ENCODE data around the gene SLC35E4.
"Not testable (repeated sequence)": the region's sequence is repeated elsewhere in the genome, so short reads cannot be mapped to it uniquely, and the experiment has no call there.

SLC35E4 gene, protein sequence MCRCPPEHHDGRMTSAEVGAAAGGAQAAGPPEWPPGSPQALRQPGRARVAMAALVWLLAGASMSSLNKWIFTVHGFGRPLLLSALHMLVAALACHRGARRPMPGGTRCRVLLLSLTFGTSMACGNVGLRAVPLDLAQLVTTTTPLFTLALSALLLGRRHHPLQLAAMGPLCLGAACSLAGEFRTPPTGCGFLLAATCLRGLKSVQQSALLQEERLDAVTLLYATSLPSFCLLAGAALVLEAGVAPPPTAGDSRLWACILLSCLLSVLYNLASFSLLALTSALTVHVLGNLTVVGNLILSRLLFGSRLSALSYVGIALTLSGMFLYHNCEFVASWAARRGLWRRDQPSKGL

GRCh38 chr22:30635273-30636225 lies at the start of gene SLC35E4:
Gene SLC35E4 (plus strand): TSS chr22:30635781. CDS start chr22:30636451, 670 bp downstream.
- DNase-seq (ENCODE audit: low read depth): peak; percentile 89

DNA sequence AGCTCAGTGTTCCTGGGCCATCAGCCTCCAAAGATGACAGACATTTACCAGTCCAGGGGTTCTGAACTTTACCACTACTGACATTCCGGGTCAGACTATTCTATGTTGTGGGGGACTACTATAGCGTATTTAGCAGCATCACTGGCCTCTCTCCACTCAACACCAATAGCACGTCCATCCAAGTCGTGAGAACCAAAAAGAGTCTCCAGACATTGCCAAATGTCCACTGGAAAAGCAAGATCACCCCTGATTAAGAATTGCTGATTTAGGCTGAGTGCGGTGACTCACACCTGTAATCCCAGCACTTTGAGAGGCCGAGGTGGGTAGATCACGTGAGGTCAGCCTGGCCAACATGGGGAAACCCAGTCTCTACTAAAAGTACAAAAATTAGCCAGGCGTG lies 49.2 kb upstream of the SLC35E4 start:
- no peak for DNase-seq (ENCODE audit: low read depth)

GRCh38 chr22:30591191-30591587 lies 44.4 kb upstream of the SLC35E4 start:
- DNase-seq (ENCODE audit: low read depth): peak; percentile 21

DNA sequence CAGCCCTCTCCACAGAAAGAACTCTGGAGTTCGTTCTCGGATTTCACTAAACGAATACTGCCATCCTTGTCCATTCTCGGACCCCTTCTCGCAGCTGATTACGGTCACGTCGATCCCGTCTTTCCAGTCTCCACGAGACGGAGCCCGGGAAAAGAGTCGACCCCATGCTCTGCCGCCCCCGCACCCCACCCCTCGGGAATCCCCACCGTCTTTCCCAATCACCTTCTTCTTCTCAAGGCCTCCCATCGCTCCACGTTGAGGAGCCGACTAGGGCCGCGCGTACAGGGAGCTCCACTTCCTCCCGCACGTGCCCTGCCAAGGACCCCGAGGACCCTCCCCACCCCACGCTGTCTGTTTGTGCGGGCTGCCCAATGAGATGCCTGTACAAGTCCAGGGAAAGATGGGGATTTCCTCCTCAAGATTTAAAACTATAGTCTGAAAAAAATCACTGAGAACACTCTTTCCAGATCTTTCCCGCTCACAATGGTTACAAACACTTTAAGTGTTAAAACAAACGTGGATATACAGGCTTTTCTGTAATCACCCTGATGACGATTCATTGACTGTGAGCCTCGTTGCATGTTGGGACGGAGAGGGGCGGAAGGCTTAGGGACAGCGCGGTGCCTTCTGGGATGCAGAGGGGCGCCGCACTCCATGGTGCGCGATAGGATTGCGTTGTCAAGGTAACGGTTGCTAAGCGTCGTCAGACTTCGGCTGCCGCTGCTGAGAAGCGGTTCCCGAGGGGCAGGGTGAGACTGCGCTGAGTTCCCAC lies 43.8 kb upstream of the SLC35E4 start, which contains the start of gene PES1:
PES1 (minus strand) TSS at position 323 of the 772 bp plus-strand sequence; CDS start at position 246, 77 bp downstream.
- peak; percentile 100 for DNase-seq (ENCODE audit: low read depth)

- DNase-seq (ENCODE audit: low read depth): not testable (repeated sequence)
Measured at GRCh38 chr22:30592360-30592713, 43.2 kb upstream of the SLC35E4 start.

GRCh38 chr22:30596199-30596598 lies 39.4 kb upstream of the SLC35E4 start:
- no peak for DNase-seq (ENCODE audit: low read depth)

GRCh38 chr22:30596886-30597285 lies 38.7 kb upstream of the SLC35E4 start:
- no peak for DNase-seq (ENCODE audit: low read depth)

DNA sequence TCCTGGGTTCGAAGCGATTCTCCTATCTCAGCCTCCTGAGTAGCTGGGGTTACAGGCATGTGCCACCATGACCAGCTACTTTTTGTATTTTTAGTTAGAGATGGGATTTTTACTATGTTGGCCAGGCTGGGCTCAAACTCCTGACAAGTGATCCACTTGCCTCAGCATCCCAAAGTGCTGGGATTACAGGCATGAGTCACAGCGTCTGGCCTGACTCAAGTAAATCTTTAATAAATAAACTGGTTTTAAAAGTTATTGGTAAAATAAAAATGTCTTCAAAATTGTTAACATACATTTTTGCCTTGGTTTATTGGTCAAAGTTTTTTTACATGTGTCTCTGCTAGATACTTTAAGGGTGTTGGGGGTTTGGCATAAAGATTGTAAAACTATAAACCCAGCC lies 36.6 kb upstream of the SLC35E4 start:
- no peak for DNase-seq (ENCODE audit: low read depth)

DNA sequence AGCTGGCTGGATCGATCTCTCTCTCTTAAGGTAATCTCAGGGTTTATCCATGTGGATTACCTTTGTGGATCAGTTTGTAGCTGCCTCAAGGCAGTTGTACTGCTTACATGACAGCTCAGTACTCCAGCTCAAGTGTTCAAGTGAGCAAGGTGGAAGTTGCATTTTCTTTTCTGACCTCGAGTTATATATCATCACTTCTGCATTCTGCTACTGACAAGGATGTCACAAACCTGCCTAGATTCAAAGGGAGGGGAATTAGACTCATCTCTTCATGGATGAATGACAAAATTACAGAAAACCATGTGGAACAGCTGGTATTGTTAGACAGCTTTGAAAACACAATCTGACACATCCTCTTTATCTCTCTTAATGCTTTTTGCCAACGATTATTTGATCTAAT lies 34.7 kb upstream of the SLC35E4 start:
- DNase-seq (ENCODE audit: low read depth): no peak

GRCh38 chr22:30601464-30601863 lies 34.1 kb upstream of the SLC35E4 start:
- no peak for DNase-seq (ENCODE audit: low read depth)

- no peak for DNase-seq (ENCODE audit: low read depth)
Measured at GRCh38 chr22:30602049-30602448, 33.5 kb upstream of the SLC35E4 start.

GRCh38 chr22:30603801-30604200 lies 31.8 kb upstream of the SLC35E4 start:
- DNase-seq (ENCODE audit: low read depth): no peak

GRCh38 chr22:30604723-30605122 lies 30.9 kb upstream of the SLC35E4 start:
- DNase-seq (ENCODE audit: low read depth): no peak

DNA sequence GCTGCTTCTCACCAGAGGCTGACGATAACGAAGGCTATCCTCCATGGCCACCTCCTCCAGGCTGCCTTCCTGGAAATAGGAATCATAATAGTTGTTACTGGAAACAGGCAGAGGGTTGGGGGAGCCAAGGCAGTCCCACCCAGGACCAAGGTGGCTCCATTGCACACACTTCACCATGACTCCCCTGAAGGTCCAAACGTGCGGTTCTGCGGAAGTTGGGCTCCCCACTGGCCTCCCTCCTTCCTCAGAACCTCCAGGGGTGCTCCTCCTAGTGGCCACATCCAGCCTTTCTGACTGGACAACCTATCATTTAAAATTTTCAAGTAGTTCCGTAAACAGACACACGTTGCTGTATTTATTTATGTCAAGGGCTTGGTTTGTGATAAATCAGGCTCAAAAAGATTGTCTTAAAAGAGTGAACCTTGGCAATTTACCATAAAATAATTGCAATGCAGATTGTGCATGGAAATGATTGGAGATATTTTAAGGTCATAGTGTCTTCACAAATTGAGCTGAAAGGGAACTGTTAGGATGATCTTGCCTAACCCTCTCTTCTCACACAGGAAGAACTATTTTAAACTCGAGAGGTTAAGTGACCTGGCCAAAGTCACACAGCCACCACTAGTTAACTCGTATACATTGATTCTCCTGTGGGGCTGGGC lies 30.0 kb upstream of the SLC35E4 start:
- DNase-seq (ENCODE audit: low read depth): peak; percentile 36

DNA sequence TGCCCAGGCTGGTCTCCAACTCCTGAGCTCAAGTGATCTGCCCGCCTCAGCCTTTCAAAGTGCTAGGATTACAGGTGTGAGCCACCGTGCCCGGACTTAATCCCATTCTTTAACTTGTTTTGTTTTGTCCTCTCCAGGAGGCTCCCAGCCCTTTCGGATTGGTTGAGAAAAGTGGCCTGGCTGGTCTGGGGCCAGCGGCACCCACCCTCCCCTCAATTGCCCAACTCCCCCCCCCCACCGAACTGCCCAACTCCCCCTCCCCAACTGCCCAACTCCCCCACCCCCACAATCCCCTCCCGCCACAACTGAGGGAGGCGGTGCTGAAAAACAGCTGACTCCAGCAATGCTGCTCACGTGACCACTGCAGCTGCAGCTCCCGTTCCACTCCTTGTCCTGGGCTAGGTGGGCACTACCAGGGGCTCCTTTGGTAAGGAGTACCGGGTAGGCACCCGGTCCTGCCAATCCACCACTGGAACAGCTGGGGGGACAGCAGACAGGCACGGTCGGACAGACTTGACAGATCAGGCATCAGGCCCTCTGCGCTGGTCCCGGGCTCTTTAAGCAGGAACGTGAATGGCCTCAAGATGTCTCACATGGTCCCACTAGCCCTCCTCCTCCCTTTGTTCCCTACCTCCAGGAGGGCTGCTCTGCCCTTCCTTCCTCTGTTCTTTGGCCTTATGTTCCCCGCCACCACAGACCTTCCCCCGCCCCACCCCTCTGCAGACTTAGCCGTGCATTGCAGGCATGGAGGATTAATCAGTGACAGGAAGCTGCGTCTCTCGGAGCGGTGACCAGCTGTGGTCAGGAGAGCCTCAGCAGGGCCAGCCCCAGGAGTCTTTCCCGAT lies 28.9 kb upstream of the SLC35E4 start, which contains the start of gene TCN2:
TCN2 (plus strand) TSS at position 720 of the 845 bp plus-strand sequence. CDS start 158 bp downstream, outside the sequence.
- peak; percentile 51 for DNase-seq (ENCODE audit: low read depth)

DNA sequence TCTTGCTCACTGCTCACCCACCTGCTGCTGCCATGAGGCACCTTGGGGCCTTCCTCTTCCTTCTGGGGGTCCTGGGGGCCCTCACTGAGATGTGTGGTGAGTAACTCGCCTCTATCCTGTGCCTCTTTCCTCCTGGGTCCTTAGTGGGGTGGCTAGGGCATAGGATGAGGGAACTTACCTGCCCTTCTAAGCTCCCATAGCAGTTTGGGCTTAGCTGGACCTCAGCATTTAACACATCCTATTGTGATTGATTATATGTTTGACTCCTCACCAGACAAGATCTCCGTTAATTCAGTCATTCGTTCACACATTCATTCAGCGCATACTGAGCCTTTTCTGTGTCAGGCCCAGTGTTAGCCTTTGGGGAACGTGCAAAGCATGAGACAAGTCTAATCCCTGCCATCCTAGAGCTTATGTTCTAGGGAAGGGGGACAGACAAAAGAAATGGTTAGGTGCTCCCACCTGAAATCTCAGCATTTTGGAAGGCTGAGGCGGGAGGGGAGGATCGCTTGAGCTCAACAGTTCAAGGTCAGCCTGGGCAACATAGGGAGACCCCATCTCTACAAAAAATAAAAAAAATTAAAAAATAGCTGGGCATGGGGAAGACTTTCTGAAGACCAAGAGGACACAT lies 28.2 kb upstream of the SLC35E4 start:
- DNase-seq (ENCODE audit: low read depth): no peak

DNA sequence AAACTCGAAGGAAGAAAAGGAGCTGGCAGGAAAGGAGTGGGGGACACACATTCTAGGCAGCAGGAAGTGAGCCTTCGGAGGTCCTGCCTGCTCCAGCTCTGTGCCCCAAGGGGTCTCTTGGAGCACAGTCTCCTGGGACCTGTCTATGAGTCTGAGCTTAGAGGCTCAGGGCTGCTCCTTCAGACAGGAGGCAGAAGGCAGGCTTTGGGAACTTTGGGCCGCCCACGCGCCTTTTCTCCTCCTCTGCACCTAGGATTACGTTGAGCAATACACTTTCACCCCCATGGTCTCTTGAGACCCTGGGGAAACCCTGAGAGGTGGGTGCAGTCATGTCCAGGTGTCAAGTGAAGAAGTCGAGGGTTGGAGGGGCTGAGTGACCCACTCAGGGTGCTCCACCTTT lies 27.6 kb upstream of the SLC35E4 start:
- DNase-seq (ENCODE audit: low read depth): no peak

- DNase-seq (ENCODE audit: low read depth): peak; percentile 60
Measured at GRCh38 chr22:30609260-30610185, 26.1 kb upstream of the SLC35E4 start.

DNA sequence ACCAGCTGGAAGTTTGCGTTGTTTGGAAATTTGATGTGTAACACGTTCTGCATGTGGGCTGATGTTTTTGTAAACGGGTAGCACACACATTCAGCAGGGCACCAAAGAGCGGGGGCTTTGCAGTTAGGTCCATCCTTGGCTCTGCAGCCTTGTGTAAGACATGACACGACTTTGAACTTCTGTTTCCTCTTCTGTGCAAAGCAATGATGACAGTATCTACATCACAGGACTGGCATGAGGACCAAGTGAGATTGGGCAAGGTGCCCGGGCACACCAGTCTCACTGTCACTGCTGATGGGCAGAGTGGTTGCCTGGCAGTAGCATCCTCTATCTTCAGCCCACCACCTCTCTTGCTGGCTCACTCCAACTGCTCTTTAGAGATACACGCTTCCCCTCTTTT lies 25.3 kb upstream of the SLC35E4 start:
- DNase-seq (ENCODE audit: low read depth): no peak

Measured in fibroblast of gingiva (primary cell).